B cell (primary cell): ENCODE results near the gene KLHL30. TPM values are rescaled to one million over a fixed set of nuclear protein-coding genes. Genes with fewer than 3 reads are reported as not detected.

ENCODE experiments used
- ATAC-seq: fragments of 200-7000 bp; cut with Tn5 transposase; one replicate; pipeline ENCODE4 v1.10.0; 2021; ENCODE audit warnings: low read depth, mild to moderate bottlenecking, moderate number of reproducible peaks, moderate library complexity
- CTCF ChIA-PET: fragments of 350-600 bp; sonication (Branson Sonifier 250); formaldehyde crosslinking; loops from one replicate; lab custom pipeline; 2021; ENCODE audit warnings: antibody characterized with exemption, inconsistent platforms; lab: Charles Lee
- POLR2A ChIA-PET: fragments of 350-600 bp; sonication (Branson Sonifier 250); formaldehyde crosslinking; loops from one replicate; lab custom pipeline; 2021; ENCODE audit warnings: antibody characterized with exemption; lab: Charles Lee
- DNase-seq: peaks from one replicate; pipeline ENCODE4 v3.0.0; 2013
- H2AFZ ChIP-seq: 2 replicates; pipeline ENCODE4 v1.6.1; 2012; ENCODE audit warnings: mild to moderate bottlenecking, low read depth, low read length; ENCODE audit not compliant: insufficient read depth, poor library complexity, severe bottlenecking
- H3K27ac ChIP-seq, 2 donors: 1 replicate in 1 of 2; 2 replicates in 1 of 2; pipeline ENCODE4 v1.5.1; 2012 to 2013; ENCODE audit warnings: low read length in 2 of 2, mild to moderate bottlenecking in 2 of 2, moderate library complexity in 1 of 2
- H3K27me3 ChIP-seq, 4 experiments: fragments of 200-600 bp in 1 of 4; sonication (generic) in 1 of 4; replicated peaks in 1 of 4; 1 replicate in 2 of 4; 2 replicates in 2 of 4; pipeline versions ENCODE4 v1.6.1 to v1.7.0; 2013 to 2016; ENCODE audit warnings: low read length in 3 of 4, mild to moderate bottlenecking in 2 of 4, mixed read lengths in 1 of 4, moderate library complexity in 1 of 4; ENCODE audit not compliant: insufficient read depth in 4 of 4, control insufficient read depth in 3 of 4; ENCODE audit errors: control extremely low read depth in 1 of 4
- H3K36me3 ChIP-seq, 2 experiments: replicated peaks in 1 of 2; 1 replicate in 1 of 2; 2 replicates in 1 of 2; pipeline versions ENCODE4 v1.6.1 to v1.7.1; 2013; ENCODE audit warnings: low read length in 1 of 2; ENCODE audit not compliant: insufficient read depth in 2 of 2, control insufficient read depth in 1 of 2; ENCODE audit errors: control extremely low read depth in 1 of 2, extremely low read depth in 1 of 2
- H3K4me1 ChIP-seq, 2 donors: fragments of 200-600 bp in 1 of 2; sonication (generic) in 1 of 2; 1 replicate in 1 of 2; 2 replicates in 1 of 2; pipeline versions ENCODE4 v1.5.1 to v1.6.1; 2013 to 2017; ENCODE audit warnings: low read length in 2 of 2; ENCODE audit not compliant: control insufficient read depth in 2 of 2, insufficient read depth in 2 of 2
- H3K4me2 ChIP-seq: replicated peaks from 2 replicates; pipeline ENCODE3; 2012; ENCODE audit warnings: mild to moderate bottlenecking, low read depth, low read length; ENCODE audit not compliant: poor library complexity, severe bottlenecking
- H3K4me3 ChIP-seq, 5 experiments: fragments of 200-600 bp in 1 of 5; sonication (generic) in 1 of 5; 1 replicate in 3 of 5; 2 replicates in 2 of 5; pipeline versions ENCODE4 v1.5.1 to v1.7.0; 2011 to 2016; ENCODE audit warnings: low read length in 4 of 5, mild to moderate bottlenecking in 4 of 5, low read depth in 2 of 5, control low read depth in 1 of 5, moderate library complexity in 1 of 5; ENCODE audit not compliant: insufficient read depth in 1 of 5; ENCODE audit errors: control extremely low read depth in 1 of 5, extremely low read depth in 1 of 5
- H3K79me2 ChIP-seq: fragments of 200-600 bp; sonication (generic); one replicate; pipeline ENCODE4 v1.6.0; 2016; ENCODE audit warnings: low read length; ENCODE audit not compliant: control insufficient read depth, insufficient read depth
- H3K9ac ChIP-seq: fragments of 200-600 bp; sonication (generic); 2 replicates; pipeline ENCODE4 v1.6.1; 2017; ENCODE audit warnings: mild to moderate bottlenecking, low read length, moderate library complexity
- H3K9me3 ChIP-seq, 3 donors: one replicate each; pipeline versions ENCODE4 v1.6.1 to v1.7.1; 2013; ENCODE audit warnings: low read length in 2 of 3; ENCODE audit not compliant: control insufficient read depth in 2 of 3, insufficient read depth in 1 of 3; ENCODE audit errors: control extremely low read depth in 1 of 3
- H4K20me1 ChIP-seq: 2 replicates; pipeline ENCODE4 v1.6.0; 2012; ENCODE audit warnings: mild to moderate bottlenecking, low read length; ENCODE audit not compliant: insufficient read depth, control insufficient read depth, poor library complexity, severe bottlenecking
- H3K27ac Mint-ChIP-seq: one replicate; pipeline ENCODE4 v1.8.0; 2021; ENCODE audit warnings: mixed read lengths
- H3K27me3 Mint-ChIP-seq: one replicate; pipeline ENCODE4 v1.8.0; 2021; ENCODE audit warnings: mixed read lengths
- H3K4me1 Mint-ChIP-seq: one replicate; pipeline ENCODE4 v1.8.0; 2021; ENCODE audit warnings: mixed read lengths
- H3K4me3 Mint-ChIP-seq: one replicate; pipeline ENCODE4 v1.8.0; 2021; ENCODE audit warnings: mixed read lengths
- H3K9me3 Mint-ChIP-seq: one replicate; pipeline ENCODE4 v1.8.0; 2022; ENCODE audit warnings: mixed read lengths; ENCODE audit not compliant: insufficient read depth
- CTCF ChIP-seq: fragments of 200-600 bp; IDR thresholded peaks from one replicate; pipeline ENCODE4 v1.8.0; 2022; ENCODE audit warnings: antibody characterized with exemption, mild to moderate bottlenecking
- EZH2 ChIP-seq: IDR thresholded peaks from 2 replicates; pipeline ENCODE4 v1.6.1; 2012; ENCODE audit warnings: borderline replicate concordance, low read depth, mild to moderate bottlenecking, moderate library complexity, low read length; ENCODE audit not compliant: insufficient read depth, poor library complexity, severe bottlenecking
- WGBS: methylation state at CpG from one replicate; pipeline ENCODE4 v1.1.5; 2013; ENCODE audit warnings: missing lambda C conversion rate; ENCODE audit not compliant: insufficient coverage; 5-methylcytosine and 5-hydroxymethylcytosine counted together
- intact Hi-C: fragments of 100-400 bp; cut with micrococcal nuclease; formaldehyde crosslinking; loops from one replicate; pipeline ENCODE4 v1.10.0; 2022
- polyA plus RNA-seq: library from polyadenylated mRNA; depleted of rRNA; stranded (reverse); fragments of >200 nt; gene quantifications from 2 replicates; pipeline ENCODE4 v1.2.3, GENCODE V29; 2012
- total RNA-seq, 2 donors: library from RNA; stranded (reverse); fragments of 120-200 nt in 1 of 2; gene quantifications; 1 replicate in 1 of 2; 2 replicates in 1 of 2; pipeline versions ENCODE4 v1.2.3 to v1.2.4, GENCODE V29; 2013 to 2022

The KLHL30 gene
- total and polyA plus RNA-seq, 2 donors (not counting 1 experiment from before 2014, with no cell fraction given), result not detected

- Mint-ChIP-seq H3K27ac (no peak overlapping the region), H3K9me3 (no peaks in the 10 kb centered on the region), H3K4me1 (peaks cover 4% of the 10 kb centered on the region), H3K4me3 (no peak overlapping the region), H3K27me3 (no peaks in the 10 kb centered on the region)
- Histone ChIP-seq H3K9me3 (peaks cover 0 to 3% (median 0%) of the 10 kb centered on the region in 3 donors), H2AFZ (no peak overlapping the region), H3K4me3 (no peak overlapping the region), H3K4me1 (peaks cover 5 to 13% of the 10 kb centered on the region in 2 donors), H3K79me2 (no peaks in the 10 kb centered on the region), H3K9ac (no peak overlapping the region), H3K27ac (no peak overlapping the region), H3K36me3 (no peaks in the 10 kb centered on the region), H4K20me1 (no peaks in the 10 kb centered on the region), H3K4me2 (no peak overlapping the region), H3K27me3 (peaks cover 0 to 6% (median 1%) of the 10 kb centered on the region in 4 experiments)
- no peak for DNase-seq
- WGBS, result 76% methylated on average over 4 of the region's 5 CpGs
- TF ChIP-seq EZH2 (no peak), CTCF (no peak)
- no peak for ATAC-seq
- CTCF ChIA-PET, result no interaction called here
- intact Hi-C loops, result no loop called here
- POLR2A ChIA-PET, result no interaction called here
Observed at GRCh38 chr2:238144262-238144661, 5.8 kb downstream of the KLHL30 start.

GRCh38 chr2:238145046-238145445, 6.6 kb downstream of the KLHL30 start:
- Mint-ChIP-seq H3K27ac (no peak overlapping the region), H3K27me3 (no peaks in the 10 kb centered on the region), H3K4me1 (peaks cover 2% of the 10 kb centered on the region), H3K9me3 (no peaks in the 10 kb centered on the region), H3K4me3 (no peak overlapping the region)
- no peak overlapping the region for H3K4me3 ChIP-seq
- no peak overlapping the region for H2AFZ ChIP-seq
- no peaks in the 10 kb centered on the region for H3K79me2 ChIP-seq
- TF ChIP-seq EZH2 (no peak), CTCF (no peak)
- no peak overlapping the region for H3K27ac ChIP-seq
- CTCF ChIA-PET, result no interaction called here
- no peak overlapping the region for H3K4me2 ChIP-seq
- no peak overlapping the region for H3K9ac ChIP-seq
- H3K4me1 ChIP-seq, result peaks cover 0 to 5% of the 10 kb centered on the region in 2 donors
- no peaks in the 10 kb centered on the region for H3K9me3 ChIP-seq
- no peaks in the 10 kb centered on the region for H3K36me3 ChIP-seq
- 91% methylated on average over 11 of the region's 12 CpGs for WGBS
- intact Hi-C loops, result no loop called here
- H3K27me3 ChIP-seq, result peaks cover 0 to 1% (median under 1%) of the 10 kb centered on the region in 4 experiments
- DNase-seq (no peak), ATAC-seq (no peak)
- no peaks in the 10 kb centered on the region for H4K20me1 ChIP-seq
- POLR2A ChIA-PET, result no interaction called here
